Non-pigmented ciliary epithelial cell (primary cell): ENCODE results near the gene KCNJ6.
A peak's percentile ranks its signal among the peaks of the same experiment; 100 is the strongest.

Experiments
- DNase-seq: peaks from one replicate; pipeline ENCODE4 v3.0.0-alpha.2; 2010; ENCODE audit warnings: low read depth

KCNJ6 gene

GRCh38 chr21:37817242-37817641 lies 99.0 kb downstream of the KCNJ6 start:
- no peak for DNase-seq

GRCh38 chr21:37815893-37816292 lies 100.4 kb downstream of the KCNJ6 start:
- DNase-seq: no peak

GRCh38 chr21:37811711-37812110 lies 104.5 kb downstream of the KCNJ6 start:
- DNase-seq: no peak

- no peak for DNase-seq
Observed at GRCh38 chr21:37808261-37808660, 108.0 kb downstream of the KCNJ6 start.

- no peak for DNase-seq
Observed at GRCh38 chr21:37805266-37805665, 111.0 kb downstream of the KCNJ6 start.

GRCh38 chr21:37804001-37804400 lies 112.3 kb downstream of the KCNJ6 start:
- no peak for DNase-seq

- DNase-seq: no peak
Observed at GRCh38 chr21:37803101-37803651, 113.1 kb downstream of the KCNJ6 start.

- DNase-seq: no peak
Observed at GRCh38 chr21:37800456-37801061, 115.7 kb downstream of the KCNJ6 start.

GRCh38 chr21:37800057-37800455 lies 116.2 kb downstream of the KCNJ6 start:
- DNase-seq: no peak

- no peak for DNase-seq
Observed at GRCh38 chr21:37799211-37800056, 116.8 kb downstream of the KCNJ6 start.

GRCh38 chr21:37797403-37797802 lies 118.9 kb downstream of the KCNJ6 start:
- DNase-seq: no peak

- no peak for DNase-seq
Observed at GRCh38 chr21:37796011-37796410, 120.2 kb downstream of the KCNJ6 start.

- no peak for DNase-seq
Observed at GRCh38 chr21:37793660-37794059, 122.6 kb downstream of the KCNJ6 start.

- no peak for DNase-seq
Observed at GRCh38 chr21:37792046-37792445, 124.2 kb downstream of the KCNJ6 start.

GRCh38 chr21:37790905-37791304 lies 125.4 kb downstream of the KCNJ6 start:
- DNase-seq: no peak

GRCh38 chr21:37788503-37788902 lies 127.8 kb downstream of the KCNJ6 start:
- DNase-seq: no peak

GRCh38 chr21:37787456-37787855 lies 128.8 kb downstream of the KCNJ6 start:
- DNase-seq: peak; percentile 78

- no peak for DNase-seq
Observed at GRCh38 chr21:37784591-37785318, 131.5 kb downstream of the KCNJ6 start.

- DNase-seq: no peak
Observed at GRCh38 chr21:37783016-37783415, 133.2 kb downstream of the KCNJ6 start.

- no peak for DNase-seq
Observed at GRCh38 chr21:37780991-37781983, 135.0 kb downstream of the KCNJ6 start.

GRCh38 chr21:37771181-37771580 lies 145.1 kb downstream of the KCNJ6 start:
- no peak for DNase-seq
